ENCODE results near the gene ENGASE.
"Not testable (repeated sequence)": the region's sequence is repeated elsewhere in the genome, so short reads cannot be mapped to it uniquely, and the experiment has no call there.

The ENGASE gene

GRCh38 chr17:79053251-79053925 lies 21.2 kb upstream of the ENGASE start:
- no peak for DNase-seq (ENCODE audit: low read depth, low spot score)

- DNase-seq (ENCODE audit: low read depth, low spot score) = no peak
These were observed 20.2 kb upstream of the ENGASE start for GRCh38 chr17:79054200-79054960.

- no peak for DNase-seq (ENCODE audit: low read depth, low spot score)
These were observed 19.4 kb upstream of the ENGASE start for GRCh38 chr17:79055197-79055596.

- no peak for DNase-seq (ENCODE audit: low read depth, low spot score)
These were observed 16.8 kb upstream of the ENGASE start for GRCh38 chr17:79057737-79058385.

- no peak for DNase-seq (ENCODE audit: low read depth, low spot score)
These were observed 11.9 kb upstream of the ENGASE start for GRCh38 chr17:79062691-79063090.

- no peak for DNase-seq (ENCODE audit: low read depth, low spot score)
These were observed 10.6 kb upstream of the ENGASE start for GRCh38 chr17:79064026-79064425.

- no peak for DNase-seq (ENCODE audit: low read depth, low spot score)
These were observed 9.4 kb upstream of the ENGASE start for GRCh38 chr17:79065105-79065670.

- no peak for DNase-seq (ENCODE audit: low read depth, low spot score)
These were observed 7.7 kb upstream of the ENGASE start for GRCh38 chr17:79066963-79067362.

GRCh38 chr17:79070266-79070880 lies 4.3 kb upstream of the ENGASE start:
- DNase-seq (ENCODE audit: low read depth, low spot score) = no peak

GRCh38 chr17:79071161-79071740 lies 3.4 kb upstream of the ENGASE start:
- DNase-seq (ENCODE audit: low read depth, low spot score) = no peak

- DNase-seq (ENCODE audit: low read depth, low spot score) = no peak
These were observed 2.1 kb upstream of the ENGASE start for GRCh38 chr17:79072544-79072943.

- no peak for DNase-seq (ENCODE audit: low read depth, low spot score)
These were observed 1.5 kb upstream of the ENGASE start for GRCh38 chr17:79073016-79073705.

- no peak for DNase-seq (ENCODE audit: low read depth, low spot score)
These were observed 927 bp upstream of the ENGASE start for GRCh38 chr17:79073706-79074088.

GRCh38 chr17:79074121-79074648 lies 439 bp upstream of the ENGASE start:
- DNase-seq (ENCODE audit: low read depth, low spot score) = not testable (repeated sequence)

GRCh38 chr17:79075446-79075750 lies 774 bp downstream of the ENGASE start:
- DNase-seq (ENCODE audit: low read depth, low spot score) = no peak

GRCh38 chr17:79075861-79076406 lies 1.3 kb downstream of the ENGASE start:
- DNase-seq (ENCODE audit: low read depth, low spot score) = no peak

GRCh38 chr17:79077587-79077986 lies 3.0 kb downstream of the ENGASE start:
- no peak for DNase-seq (ENCODE audit: low read depth, low spot score)

GRCh38 chr17:79078476-79079190 lies 4.0 kb downstream of the ENGASE start:
- no peak for DNase-seq (ENCODE audit: low read depth, low spot score)

GRCh38 chr17:79079421-79080200 lies 5.0 kb downstream of the ENGASE start:
- no peak for DNase-seq (ENCODE audit: low read depth, low spot score)

Measured in brain pericyte (primary cell).